NB4 (cell line): ENCODE measurements around the gene CAAP1.

ENCODE experiments used
- CTCF ChIP-seq: IDR thresholded peaks from one replicate; pipeline ENCODE4 v1.5.1; 2012; ENCODE audit warnings: low read depth, low read length
- POLR2A ChIP-seq: IDR thresholded peaks from 2 replicates; pipeline ENCODE4 v1.6.1; 2011; ENCODE audit warnings: mild to moderate bottlenecking; ENCODE audit not compliant: insufficient read length; ENCODE audit errors: extremely low read depth
- TF ChIP-seq, protein P1 (sequence below): IDR thresholded peaks from 2 replicates; pipeline ENCODE4 v1.6.1; 2011; ENCODE audit warnings: low read depth, low read length

- no peak for TF ChIP-seq POLR2A
- TF ChIP-seq CTCF, result peak; percentile 34
- TF ChIP-seq, protein P1, sequence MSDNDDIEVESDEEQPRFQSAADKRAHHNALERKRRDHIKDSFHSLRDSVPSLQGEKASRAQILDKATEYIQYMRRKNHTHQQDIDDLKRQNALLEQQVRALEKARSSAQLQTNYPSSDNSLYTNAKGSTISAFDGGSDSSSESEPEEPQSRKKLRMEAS, result no peak
These were observed 36.1 kb downstream of the CAAP1 start for GRCh38 chr9:26856413-26857032.
